Hepatocyte (in vitro differentiated cells): ENCODE results near the gene ABCA3. TPM values are rescaled to one million over a fixed set of nuclear protein-coding genes. Genes with fewer than 3 reads are reported as not detected.

Experiments used
- DNase-seq: peaks from one replicate; pipeline ENCODE4 v3.0.0-alpha.2; 2016; ENCODE audit warnings: low spot score
- H2AFZ ChIP-seq: fragments of 200-600 bp; sonication (generic); 2 replicates; pipeline ENCODE4 v1.6.0; 2016; ENCODE audit warnings: antibody characterized with exemption, mild to moderate bottlenecking
- H3K27ac ChIP-seq: fragments of 200-600 bp; sonication (generic); 2 replicates; pipeline ENCODE4 v1.5.1; 2016; ENCODE audit warnings: mild to moderate bottlenecking
- H3K27me3 ChIP-seq: fragments of 200-600 bp; sonication (generic); 2 replicates; pipeline ENCODE4 v1.6.1; 2016
- H3K36me3 ChIP-seq: fragments of 200-600 bp; sonication (generic); replicated peaks from 2 replicates; pipeline ENCODE4 v1.5.1; 2016; ENCODE audit warnings: low read depth; ENCODE audit not compliant: insufficient read depth
- H3K4me1 ChIP-seq: fragments of 200-600 bp; sonication (generic); 2 replicates; pipeline ENCODE4 v1.5.1; 2016; ENCODE audit warnings: mild to moderate bottlenecking, moderate library complexity; ENCODE audit not compliant: insufficient read depth
- H3K4me2 ChIP-seq: fragments of 200-600 bp; sonication (generic); 2 replicates; pipeline ENCODE4 v1.6.0; 2016
- H3K4me3 ChIP-seq: fragments of 200-600 bp; sonication (generic); 2 replicates; pipeline ENCODE4 v1.5.1; 2016; ENCODE audit warnings: mild to moderate bottlenecking
- H3K79me2 ChIP-seq: fragments of 200-600 bp; sonication (generic); 2 replicates; pipeline ENCODE4 v1.6.0; 2017; ENCODE audit warnings: mild to moderate bottlenecking
- H3K9me2 ChIP-seq: fragments of 200-600 bp; sonication (generic); replicated peaks from 2 replicates; pipeline ENCODE4 v1.6.0; 2017; ENCODE audit warnings: mild to moderate bottlenecking; ENCODE audit not compliant: insufficient read depth
- H3K9me3 ChIP-seq: fragments of 200-600 bp; sonication (generic); 2 replicates; pipeline ENCODE4 v1.5.1; 2016; ENCODE audit warnings: low read depth, mild to moderate bottlenecking
- H4K20me1 ChIP-seq: fragments of 200-600 bp; sonication (generic); 2 replicates; pipeline ENCODE4 v1.6.0; 2016; ENCODE audit warnings: mild to moderate bottlenecking; ENCODE audit not compliant: insufficient read depth, poor library complexity, severe bottlenecking
- CTCF ChIP-seq: fragments of 200-600 bp; sonication (generic); IDR thresholded peaks from 2 replicates; pipeline ENCODE4 v1.5.1; 2016; ENCODE audit warnings: antibody characterized with exemption, mild to moderate bottlenecking; ENCODE audit not compliant: poor library complexity
- EZH2 ChIP-seq: fragments of 200-600 bp; sonication (generic); IDR thresholded peaks from 2 replicates; pipeline ENCODE4 v1.6.1; 2016; ENCODE audit warnings: antibody characterized with exemption, mild to moderate bottlenecking, borderline replicate concordance
- EZH2phosphoT487 ChIP-seq: fragments of 200-600 bp; sonication (generic); IDR thresholded peaks from one replicate; pipeline ENCODE4 v1.6.1; 2018; ENCODE audit warnings: antibody characterized with exemption, mild to moderate bottlenecking, low read depth, moderate library complexity; ENCODE audit not compliant: unreplicated experiment, severe bottlenecking
- WGBS: methylation state at CpG from one replicate; pipeline ENCODE4 v1.1.6; 2016; ENCODE audit warnings: low lambda C conversion rate; ENCODE audit errors: missing lambda C conversion rate; 5-methylcytosine and 5-hydroxymethylcytosine counted together
- polyA plus RNA-seq: library from polyadenylated mRNA; unstranded; fragments of >200 nt; fragmentation: Nextera tagmentation; extraction: Ambion mirVana; gene quantifications from 2 replicates; pipeline ENCODE4 v1.2.1, GENCODE V29; 2016
- total RNA-seq: library from RNA; depleted of rRNA; stranded (reverse); fragments of >200 nt; gene quantifications from 2 replicates; pipeline ENCODE4 v1.2.3, GENCODE V29; 2014

ABCA3 gene
- total and polyA plus RNA-seq, 2 experiments from 2014 or later = 0.94 to 1.8 TPM

DNA sequence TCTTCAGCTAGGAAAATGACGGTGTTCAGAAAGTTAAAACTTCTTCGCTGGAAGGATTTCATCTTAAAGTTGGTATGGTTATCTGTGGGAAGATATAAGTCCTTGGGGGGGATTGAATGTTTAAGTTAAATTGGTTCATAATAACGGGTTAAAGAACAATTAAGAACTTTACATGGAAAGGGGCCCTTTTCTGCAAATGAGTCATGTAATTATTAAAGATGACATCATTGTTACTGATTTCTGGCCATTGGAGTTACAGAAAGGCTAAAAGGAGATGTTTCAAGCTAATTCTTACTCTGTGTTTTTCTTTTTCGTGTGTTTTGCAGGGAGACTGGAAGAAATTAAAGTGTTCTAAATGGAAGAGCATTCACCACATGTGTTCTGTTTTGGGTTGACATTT lies 20.6 kb upstream of the ABCA3 start:
- no peaks in the 10 kb centered on the region for H4K20me1 ChIP-seq
- no peak for DNase-seq
- no peaks in the 10 kb centered on the region for H3K9me3 ChIP-seq
- no peak overlapping the region for H3K4me2 ChIP-seq
- H3K79me2 ChIP-seq = no peaks in the 10 kb centered on the region
- H3K27me3 ChIP-seq = peaks cover 13% of the 10 kb centered on the region
- H3K27ac ChIP-seq = no peak overlapping the region
- no peak overlapping the region for H3K4me3 ChIP-seq
- no peaks in the 10 kb centered on the region for H3K36me3 ChIP-seq
- H3K4me1 ChIP-seq = peaks cover 10% of the 10 kb centered on the region
- H3K9me2 ChIP-seq = no peaks in the 10 kb centered on the region
- TF ChIP-seq EZH2phosphoT487 (no peak), CTCF (no peak), EZH2 (no peak)
- H2AFZ ChIP-seq = no peak overlapping the region
- 88% methylated on average over 4 of the region's 4 CpGs for WGBS

GRCh38 chr16:2359919-2360318 lies 19.4 kb upstream of the ABCA3 start:
- Histone ChIP-seq H3K4me3 (no peak overlapping the region), H3K9me2 (no peaks in the 10 kb centered on the region), H3K27ac (no peak overlapping the region), H4K20me1 (no peaks in the 10 kb centered on the region), H3K36me3 (no peaks in the 10 kb centered on the region), H3K4me2 (no peak overlapping the region), H3K27me3 (peaks cover 13% of the 10 kb centered on the region), H3K4me1 (no peaks in the 10 kb centered on the region), H2AFZ (no peak overlapping the region), H3K79me2 (no peaks in the 10 kb centered on the region), H3K9me3 (no peaks in the 10 kb centered on the region)
- no peak for DNase-seq
- 80% methylated on average over 4 of the region's 4 CpGs for WGBS
- no peak for TF ChIP-seq CTCF
- no peak for TF ChIP-seq EZH2
- no peak for TF ChIP-seq EZH2phosphoT487

GRCh38 chr16:2358811-2359210 lies 18.3 kb upstream of the ABCA3 start:
- no peaks in the 10 kb centered on the region for H3K4me1 ChIP-seq
- no peaks in the 10 kb centered on the region for H3K36me3 ChIP-seq
- H3K79me2 ChIP-seq = no peaks in the 10 kb centered on the region
- peaks cover 13% of the 10 kb centered on the region for H3K27me3 ChIP-seq
- H3K27ac ChIP-seq = no peak overlapping the region
- TF ChIP-seq EZH2 (no peak), CTCF (no peak), EZH2phosphoT487 (no peak)
- 97% methylated on average over 3 of the region's 3 CpGs for WGBS
- H3K4me2 ChIP-seq = no peak overlapping the region
- H3K4me3 ChIP-seq = no peak overlapping the region
- no peak overlapping the region for H2AFZ ChIP-seq
- H3K9me3 ChIP-seq = no peaks in the 10 kb centered on the region
- no peaks in the 10 kb centered on the region for H3K9me2 ChIP-seq
- H4K20me1 ChIP-seq = no peaks in the 10 kb centered on the region
- DNase-seq = no peak

DNA sequence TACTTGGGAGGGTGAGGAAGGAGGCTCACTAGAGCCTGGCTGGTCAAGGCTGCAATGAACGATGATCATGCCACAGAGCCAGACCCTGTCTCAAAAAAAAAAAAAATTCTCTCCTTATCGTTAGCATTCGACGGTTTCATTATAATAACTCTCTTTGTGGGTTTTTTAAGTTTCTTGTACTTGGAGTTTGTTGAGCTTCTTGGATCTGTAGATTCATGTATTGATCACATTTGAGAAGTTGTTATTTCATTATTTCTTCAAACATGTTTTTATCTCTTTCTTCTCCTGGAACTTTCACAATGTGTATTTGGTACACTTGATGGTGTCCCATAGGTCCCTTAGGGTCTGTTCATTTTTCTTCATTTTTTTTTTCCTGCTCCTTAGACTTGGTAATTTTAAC lies 16.8 kb upstream of the ABCA3 start:
- 95% methylated on average over 4 of the region's 4 CpGs for WGBS
- Histone ChIP-seq H3K9me2 (no peaks in the 10 kb centered on the region), H4K20me1 (no peaks in the 10 kb centered on the region), H3K27ac (no peak overlapping the region), H3K36me3 (no peaks in the 10 kb centered on the region), H3K9me3 (no peaks in the 10 kb centered on the region), H3K4me3 (no peak overlapping the region), H3K4me2 (no peak overlapping the region), H3K27me3 (peaks cover 13% of the 10 kb centered on the region), H2AFZ (no peak overlapping the region), H3K4me1 (no peaks in the 10 kb centered on the region), H3K79me2 (no peaks in the 10 kb centered on the region)
- no peak for DNase-seq
- no peak for TF ChIP-seq CTCF
- TF ChIP-seq EZH2phosphoT487 = no peak
- TF ChIP-seq EZH2 = no peak
